GM21367 (cell line): ENCODE measurements around the gene SCRG1.
A peak's percentile ranks its signal among the peaks of the same experiment; 100 is the strongest.

Experiments
- ATAC-seq: cut with Tn5 transposase; IDR thresholded peaks from one replicate; pipeline ENCODE4 v1.9.1; 2021; ENCODE audit not compliant: unreplicated experiment

The SCRG1 gene

DNA sequence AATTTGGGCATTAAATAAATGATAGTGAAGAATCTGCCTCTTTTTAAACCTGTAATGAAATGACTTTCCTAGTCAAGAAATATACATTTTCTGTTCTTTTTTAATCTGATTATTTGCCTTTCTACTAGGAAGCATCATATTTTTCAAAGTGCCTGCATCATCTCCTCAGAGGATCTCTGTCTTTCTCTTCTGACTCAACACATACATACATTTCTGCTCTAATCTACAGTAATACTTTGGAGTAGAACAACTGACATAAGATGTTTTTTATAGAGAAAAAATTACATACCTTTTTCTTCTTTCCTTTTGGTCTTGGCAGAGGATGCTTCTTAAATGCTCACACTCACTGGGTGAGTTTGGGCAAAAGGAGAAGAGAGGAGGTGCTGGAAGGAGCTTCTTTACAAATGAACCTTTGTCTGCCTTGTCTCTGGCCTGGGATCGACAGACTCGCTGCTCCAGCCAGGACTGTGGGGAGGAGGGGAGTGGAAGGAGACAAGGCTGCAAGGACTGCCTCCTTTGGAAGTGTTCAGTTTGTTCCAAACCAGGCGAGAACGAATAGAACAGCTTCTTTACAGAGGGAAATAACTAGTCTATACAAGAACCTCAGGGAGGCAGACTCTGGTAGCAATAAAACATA is at the start of gene SCRG1:
SCRG1 (minus strand) TSS at position 338 of the 637 bp plus-strand sequence. CDS start 7,702 bp downstream, outside the sequence.
- ATAC-seq: no peak

- ATAC-seq: no peak
Measured at GRCh38 chr4:173448103-173448502, 49.2 kb upstream of the SCRG1 start.

- peak; percentile 96 for ATAC-seq
Measured at GRCh38 chr4:173446416-173446815, 47.5 kb upstream of the SCRG1 start.

GRCh38 chr4:173443121-173443520 is 44.2 kb upstream of the SCRG1 start:
- ATAC-seq: no peak

DNA sequence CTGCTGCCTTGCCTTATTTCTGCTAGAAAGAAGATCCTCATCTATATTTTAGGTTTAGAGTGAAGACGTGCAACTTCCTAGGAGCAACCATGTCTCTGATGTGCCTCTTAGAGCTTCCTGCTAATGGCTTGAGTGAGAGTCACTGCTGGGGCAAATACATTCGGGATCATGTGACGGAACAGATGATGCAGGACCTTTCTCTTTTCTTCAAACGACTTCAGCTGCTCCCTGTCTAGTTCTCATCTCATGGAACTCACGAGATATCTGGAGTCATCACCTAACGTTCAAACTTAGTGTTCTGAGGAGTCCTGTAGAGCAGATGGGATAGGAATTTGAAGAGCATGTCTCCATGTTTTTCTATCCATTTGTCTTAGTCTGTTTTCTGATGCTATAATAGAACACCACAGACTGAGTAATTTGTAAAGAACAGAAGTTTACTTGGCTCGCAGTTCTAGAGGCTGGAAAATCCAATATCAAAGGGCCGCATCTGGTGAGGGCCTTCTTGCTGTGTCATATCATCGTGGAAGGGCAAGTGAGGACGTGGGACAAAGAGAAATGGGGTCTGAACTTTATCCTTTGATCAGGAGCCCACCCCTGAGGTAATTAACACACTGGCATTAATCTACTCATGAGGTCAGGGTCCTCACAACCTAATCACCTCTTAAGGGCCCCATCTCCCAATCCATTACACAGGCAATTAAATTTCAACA is 43.5 kb upstream of the SCRG1 start:
- no peak for ATAC-seq

GRCh38 chr4:173440888-173441287 is 42.0 kb upstream of the SCRG1 start:
- ATAC-seq: no peak

- ATAC-seq: no peak
Measured at GRCh38 chr4:173436771-173437265, 37.9 kb upstream of the SCRG1 start.

- no peak for ATAC-seq
Measured at GRCh38 chr4:173436149-173436579, 37.2 kb upstream of the SCRG1 start.

DNA sequence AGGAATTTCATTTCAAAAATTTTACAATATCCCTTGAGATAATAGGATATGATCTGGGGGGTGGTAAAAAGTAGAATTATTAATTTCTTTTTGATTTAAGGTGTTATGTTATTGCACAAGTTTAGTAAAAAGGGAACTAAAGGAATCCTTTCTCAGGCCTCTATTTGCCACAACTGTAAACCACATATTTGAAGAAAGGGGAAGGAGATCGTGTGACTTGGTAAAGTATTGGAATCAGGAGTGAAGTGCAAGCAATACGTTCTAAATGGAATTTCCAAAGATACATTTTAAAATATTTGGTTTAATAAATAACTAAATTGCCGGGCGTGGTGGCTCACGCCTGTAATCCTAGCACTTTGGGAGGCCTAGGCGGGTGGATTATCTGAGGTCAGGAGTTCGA is 35.3 kb upstream of the SCRG1 start:
- no peak for ATAC-seq

GRCh38 chr4:173433447-173433846 is 34.5 kb upstream of the SCRG1 start:
- ATAC-seq: no peak

DNA sequence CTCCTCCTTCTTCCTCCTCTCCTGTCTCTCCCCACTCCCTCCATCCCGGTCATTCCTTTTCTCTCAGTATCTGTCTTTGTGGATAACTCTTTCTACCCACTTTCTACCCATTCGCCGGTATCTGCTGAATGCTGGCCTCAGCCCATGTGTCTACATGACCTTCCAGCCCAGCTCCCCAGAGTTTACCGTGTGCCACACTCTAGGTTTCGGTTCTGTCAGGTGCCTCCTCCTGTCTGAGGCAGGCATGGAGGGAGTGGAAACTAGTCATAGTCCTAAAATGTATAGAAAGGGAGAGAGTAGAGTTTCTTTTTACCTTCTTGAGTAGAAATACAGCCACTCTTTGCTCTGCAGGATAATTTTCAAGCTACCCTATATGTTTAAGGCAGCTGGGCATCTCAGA is 33.5 kb upstream of the SCRG1 start:
- ATAC-seq: peak; percentile 53

GRCh38 chr4:173426064-173426463 is 27.1 kb upstream of the SCRG1 start:
- ATAC-seq: no peak

DNA sequence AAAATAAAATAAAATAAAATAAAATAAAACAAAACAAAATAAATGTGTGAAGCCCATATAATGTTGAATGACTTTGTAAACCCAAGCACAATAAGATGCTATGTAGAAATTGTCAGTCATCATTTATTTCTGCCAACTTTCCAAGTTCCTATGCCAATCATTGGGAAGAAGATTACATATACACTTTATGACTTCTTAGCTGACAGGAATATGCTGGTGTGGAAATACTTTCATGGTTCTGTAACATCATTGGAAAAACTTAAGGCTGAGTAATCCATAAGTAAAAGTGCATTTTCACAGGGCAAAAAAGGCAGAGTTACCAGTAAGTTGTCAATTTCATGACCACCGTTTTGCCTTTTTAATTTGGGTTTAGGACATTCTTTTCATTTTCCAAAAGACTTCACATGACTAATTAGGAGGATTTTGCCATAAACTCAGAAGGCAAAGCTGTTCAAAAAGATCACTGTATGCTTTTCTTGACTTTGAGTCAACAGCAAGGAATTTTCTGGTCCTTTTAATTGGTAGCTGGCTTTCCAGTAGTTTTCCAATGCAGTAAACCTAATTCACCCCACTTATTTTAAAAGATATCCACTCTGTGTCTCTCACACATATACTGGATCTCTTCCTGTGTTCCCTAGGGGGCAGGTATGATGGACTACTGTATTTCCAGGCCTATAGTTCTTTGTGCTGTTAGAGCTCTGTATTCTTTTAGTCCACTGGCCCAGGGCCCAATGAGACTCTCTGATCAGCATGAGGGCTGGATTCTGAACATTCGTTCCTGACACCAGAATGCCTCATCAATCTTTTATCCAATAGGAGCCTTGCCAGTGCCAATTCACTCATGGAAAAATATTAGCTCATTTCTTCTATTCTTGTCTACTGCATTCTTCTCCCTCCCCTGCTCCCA is 26.2 kb upstream of the SCRG1 start:
- ATAC-seq: no peak

- ATAC-seq: no peak
Measured at GRCh38 chr4:173420801-173421200, 21.9 kb upstream of the SCRG1 start.

DNA sequence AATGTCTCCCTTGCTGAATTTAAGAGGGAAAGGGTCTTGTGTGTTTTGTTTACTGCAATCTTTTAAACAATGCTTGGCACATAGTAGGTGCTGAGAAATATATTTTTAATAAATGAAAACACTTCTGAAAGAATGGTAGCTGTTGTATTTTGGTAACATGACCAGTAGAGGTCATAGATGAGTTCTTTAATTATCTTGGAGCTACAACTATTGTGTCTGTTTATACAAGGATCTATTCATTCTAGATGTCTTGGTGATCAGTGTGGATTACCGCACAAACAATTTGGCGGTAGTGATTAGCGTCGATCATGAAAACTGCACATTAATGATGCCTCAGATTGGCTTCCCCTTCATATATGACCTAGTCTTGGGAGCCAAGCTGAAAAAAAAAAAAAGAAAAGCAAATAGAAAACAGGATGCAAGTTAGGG is 21.4 kb upstream of the SCRG1 start:
- peak; percentile 63 for ATAC-seq

DNA sequence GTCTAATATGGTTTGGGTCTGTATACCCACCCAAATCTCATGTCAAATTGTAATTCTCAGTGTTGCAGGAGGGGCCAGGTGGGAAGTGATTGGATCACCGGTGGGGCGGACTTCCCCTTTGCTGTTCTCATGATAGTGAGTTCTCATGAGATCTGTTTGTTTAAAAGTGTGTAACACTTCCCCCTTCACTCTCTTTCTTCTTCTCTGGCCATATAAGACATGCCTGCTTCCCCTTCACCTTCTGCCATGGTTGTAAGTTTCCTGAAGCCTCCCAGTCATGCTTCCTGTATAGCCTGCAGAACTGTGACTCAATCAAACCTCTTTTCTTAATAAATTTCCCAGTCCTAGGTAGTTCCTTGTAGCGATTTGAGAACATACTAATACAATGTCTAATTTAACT is 19.7 kb upstream of the SCRG1 start:
- ATAC-seq: no peak

DNA sequence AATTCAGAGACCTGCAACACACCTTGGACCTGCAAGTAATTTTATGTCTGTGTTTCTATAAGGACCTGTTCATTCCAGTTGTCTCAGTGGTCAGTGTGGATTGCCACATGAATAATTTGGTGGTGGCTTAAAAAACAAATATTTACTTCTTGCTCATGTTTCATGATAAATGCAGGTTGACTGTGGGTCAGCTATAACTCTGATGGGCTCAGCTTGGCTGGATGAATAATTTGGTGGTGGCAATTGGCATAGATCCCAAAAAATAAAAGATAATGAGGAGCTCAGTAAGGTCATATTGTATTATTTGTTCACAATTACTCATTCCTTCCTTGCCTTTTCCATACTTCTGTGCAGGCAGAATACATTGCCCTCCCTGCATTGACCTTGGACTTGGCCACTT is 18.9 kb upstream of the SCRG1 start:
- ATAC-seq: no peak

GRCh38 chr4:173415885-173416653 is 17.2 kb upstream of the SCRG1 start:
- no peak for ATAC-seq

DNA sequence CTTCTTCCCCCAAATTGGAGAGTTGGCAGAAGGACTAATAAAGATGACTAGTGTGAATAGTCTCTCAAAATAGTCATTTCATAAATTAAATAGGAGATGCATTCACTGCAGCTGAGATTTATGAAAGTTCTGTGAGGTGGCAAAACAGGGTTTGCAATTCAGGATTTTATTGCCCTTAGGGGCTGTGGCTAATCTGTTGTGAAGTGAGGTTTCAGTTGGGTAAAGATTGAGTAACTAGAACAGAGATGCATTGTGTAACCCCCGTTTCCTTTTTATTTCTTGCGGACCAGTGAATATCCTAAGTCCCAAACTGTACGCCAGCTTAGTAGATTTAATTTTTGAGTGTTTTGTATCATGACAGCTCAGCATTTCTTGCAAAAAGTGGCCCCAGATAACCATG is 16.2 kb upstream of the SCRG1 start:
- no peak for ATAC-seq

DNA sequence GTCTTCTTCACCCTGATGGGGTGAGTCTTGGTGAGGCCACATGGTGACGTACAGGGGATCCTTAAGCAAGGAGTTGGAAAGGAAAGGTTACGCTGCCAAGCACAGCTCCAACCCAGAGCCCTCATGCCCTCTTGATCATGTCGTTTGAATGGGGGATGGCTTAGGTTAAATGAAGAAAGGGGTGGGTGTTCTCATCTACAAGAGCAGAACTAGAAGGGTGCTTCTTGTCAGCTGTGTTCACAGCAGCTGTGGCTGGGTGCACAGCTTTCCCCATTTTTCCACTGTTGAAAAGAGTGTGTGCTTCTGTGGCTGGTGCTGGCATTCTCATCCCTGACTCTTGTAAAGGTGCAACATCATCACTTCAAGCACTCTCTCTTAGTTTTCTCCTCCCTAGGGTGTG is 15.5 kb upstream of the SCRG1 start:
- ATAC-seq: no peak

DNA sequence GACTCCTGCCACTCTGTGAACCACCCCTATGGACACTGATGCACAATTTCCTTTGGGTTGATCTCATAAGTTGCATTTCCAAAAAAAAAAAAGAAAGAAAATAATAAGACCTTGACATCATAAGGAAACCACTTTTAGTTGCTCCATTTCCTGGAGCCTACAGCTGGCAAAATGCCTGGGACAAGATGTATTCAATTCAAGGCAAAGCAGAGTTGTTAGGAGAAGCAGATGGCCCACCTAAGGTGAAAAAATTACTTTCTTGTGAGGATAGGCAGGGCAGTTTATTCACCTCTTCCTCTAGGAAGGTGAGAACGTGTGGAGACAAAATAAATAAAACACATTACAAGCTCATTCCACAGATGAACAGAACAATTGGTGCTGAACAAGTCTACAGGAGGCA is 14.1 kb upstream of the SCRG1 start:
- ATAC-seq: no peak
